GM12878 (cell line): ENCODE results near the gene RPS27L. TPM values are rescaled to one million over a fixed set of nuclear protein-coding genes. Genes with fewer than 3 reads are reported as not detected.

Experiments
- BCL11A ChIP-seq: IDR thresholded peaks from 2 replicates; pipeline ENCODE4 v1.6.1; 2011; ENCODE audit warnings: low read depth, low read length
- BHLHE40 ChIP-seq, 2 experiments: fragments of 450-650 bp in 1 of 2; IDR thresholded peaks; 2 replicates each; pipeline ENCODE4 v1.6.1; 2011 to 2017; ENCODE audit warnings: low read depth in 2 of 2, borderline replicate concordance in 1 of 2, improper control_type of control experiment in 1 of 2, low read length in 1 of 2, mild to moderate bottlenecking in 1 of 2
- EGR1 ChIP-seq, 2 experiments: IDR thresholded peaks; 1 replicate in 1 of 2; 2 replicates in 1 of 2; pipeline ENCODE4 v1.6.1; 2011 to 2012; ENCODE audit warnings: low read depth in 2 of 2, low read length in 2 of 2, borderline replicate concordance in 1 of 2, mild to moderate bottlenecking in 1 of 2, moderate library complexity in 1 of 2
- FOXK2 ChIP-seq: fragments of 450-650 bp; IDR thresholded peaks from 2 replicates; pipeline ENCODE4 v1.6.1; 2017; ENCODE audit warnings: mild to moderate bottlenecking, moderate library complexity
- HDGF ChIP-seq: fragments of 450-650 bp; IDR thresholded peaks from 2 replicates; pipeline ENCODE4 v1.6.1; 2016; ENCODE audit warnings: antibody characterized with exemption
- KAT2A ChIP-seq: conservative IDR thresholded peaks from 2 replicates; pipeline ENCODE4 v1.6.1; 2011; ENCODE audit warnings: low read depth, low read length; ENCODE audit not compliant: control insufficient read depth
- MEF2B ChIP-seq: fragments of 450-650 bp; IDR thresholded peaks from 2 replicates; pipeline ENCODE4 v1.6.1; 2018; ENCODE audit warnings: mild to moderate bottlenecking, moderate library complexity; ENCODE audit not compliant: partially characterized antibody, poor library complexity, severe bottlenecking
- MTA2 ChIP-seq: fragments of 450-650 bp; IDR thresholded peaks from 2 replicates; pipeline ENCODE4 v1.6.1; 2016; ENCODE audit warnings: low read depth, mild to moderate bottlenecking, moderate library complexity
- NBN ChIP-seq: fragments of 450-650 bp; IDR thresholded peaks from 2 replicates; pipeline ENCODE4 v1.6.1; 2016
- NR2C2 ChIP-seq: IDR thresholded peaks from 2 replicates; pipeline ENCODE4 v1.6.1; 2011; ENCODE audit warnings: borderline replicate concordance, low read depth; ENCODE audit not compliant: control insufficient read depth, insufficient read length
- POLR2AphosphoS2 ChIP-seq: IDR thresholded peaks from 2 replicates; pipeline ENCODE4 v1.6.1; 2011; ENCODE audit warnings: low read depth, mild to moderate bottlenecking, low read length, improper control_type of control experiment, moderate library complexity
- POLR2AphosphoS5 ChIP-seq: IDR thresholded peaks from 2 replicates; pipeline ENCODE4 v1.6.1; 2011; ENCODE audit warnings: mild to moderate bottlenecking, low read length, inconsistent platforms
- RAD21 ChIP-seq: IDR thresholded peaks from 2 replicates; pipeline ENCODE4 v1.6.1; 2011; ENCODE audit warnings: mild to moderate bottlenecking, low read depth, low read length, moderate library complexity; ENCODE audit not compliant: insufficient read depth
- RELB ChIP-seq: fragments of 450-650 bp; IDR thresholded peaks from 2 replicates; pipeline ENCODE4 v1.6.1; 2017; ENCODE audit warnings: low read depth, mild to moderate bottlenecking, moderate library complexity
- RUNX3 ChIP-seq: IDR thresholded peaks from 2 replicates; pipeline ENCODE4 v1.6.1; 2012; ENCODE audit warnings: low read length, inconsistent platforms
- SIN3A ChIP-seq: IDR thresholded peaks from 2 replicates; pipeline ENCODE4 v1.6.1; 2012; ENCODE audit warnings: low read depth, low read length, improper control_type of control experiment
- SMAD1 ChIP-seq: fragments of 450-650 bp; IDR thresholded peaks from 2 replicates; pipeline ENCODE4 v1.6.1; 2018; ENCODE audit warnings: mild to moderate bottlenecking, low read depth; ENCODE audit not compliant: partially characterized antibody
- SP1 ChIP-seq: IDR thresholded peaks from one replicate; pipeline ENCODE4 v1.6.1; 2011; ENCODE audit warnings: low read depth, low read length
- SPI1 ChIP-seq: IDR thresholded peaks from 2 replicates; pipeline ENCODE4 v1.6.1; 2011; ENCODE audit warnings: low read depth, mild to moderate bottlenecking, low read length, moderate library complexity, borderline replicate concordance; ENCODE audit not compliant: insufficient read depth
- SRF ChIP-seq, 2 experiments: IDR thresholded peaks; 2 replicates each; pipeline ENCODE4 v1.6.1; 2011; ENCODE audit warnings: low read depth in 2 of 2, low read length in 2 of 2, mild to moderate bottlenecking in 1 of 2, moderate library complexity in 1 of 2
- TAF1 ChIP-seq: IDR thresholded peaks from 2 replicates; pipeline ENCODE4 v1.6.1; 2011; ENCODE audit warnings: mild to moderate bottlenecking, low read depth, low read length, borderline replicate concordance
- TCF12 ChIP-seq: IDR thresholded peaks from 2 replicates; pipeline ENCODE4 v1.6.1; 2011; ENCODE audit warnings: low read depth, mild to moderate bottlenecking, low read length
- WRNIP1 ChIP-seq: IDR thresholded peaks from 2 replicates; pipeline ENCODE4 v1.6.1; 2011; ENCODE audit warnings: low read depth, low read length, improper control_type of control experiment, borderline replicate concordance
- YY1 ChIP-seq: IDR thresholded peaks from 2 replicates; pipeline ENCODE4 v1.6.1; 2011; ENCODE audit warnings: low read depth, mild to moderate bottlenecking, low read length
- ZBTB40 ChIP-seq: fragments of 450-650 bp; IDR thresholded peaks from 2 replicates; pipeline ENCODE4 v1.6.1; 2016; ENCODE audit warnings: mild to moderate bottlenecking, moderate library complexity, borderline replicate concordance
- ZNF207 ChIP-seq: fragments of 450-650 bp; IDR thresholded peaks from 2 replicates; pipeline ENCODE4 v1.6.1; 2014; ENCODE audit warnings: antibody characterized with exemption, mild to moderate bottlenecking, borderline replicate concordance
- ZSCAN29 ChIP-seq: fragments of 450-650 bp; IDR thresholded peaks from 2 replicates; pipeline ENCODE4 v1.6.1; 2017; ENCODE audit warnings: mild to moderate bottlenecking, moderate library complexity
- polyA plus RNA-seq, 11 experiments: library from polyadenylated mRNA; depleted of rRNA in 4 of 11; unstranded in 6 of 11; stranded (reverse) in 5 of 11; fragments of >200 nt; fragmentation: Nextera tagmentation in 4 of 11; fragmentation: Illumina TruSeq in 1 of 11; extraction: Ambion mirVana in 4 of 11; extraction: Trizol in 1 of 11; gene quantifications; 1 replicate in 1 of 11; 2 replicates in 10 of 11; pipeline versions ENCODE4 v1.2.1 to v1.2.3, GENCODE V29; 2011 to 2016; ENCODE audit warnings: inconsistent platforms in 2 of 11, missing spikeins in 2 of 11, low read depth in 1 of 11
- total RNA-seq, 4 experiments: library from RNA; depleted of rRNA in 3 of 4; stranded (reverse); fragments of >200 nt in 3 of 4; fragmentation: Illumina TruSeq in 1 of 4; extraction: Trizol in 1 of 4; gene quantifications; 2 replicates each; pipeline versions ENCODE4 v1.2.1 to v1.2.3, GENCODE V29; 2013 to 2021

RPS27L gene
- total and polyA plus RNA-seq, 10 of the 15 experiments (the other 5 are each of a cell fraction or from before 2014, with no cell fraction given): 133 to 970 (median 220) TPM

GRCh38 chr15:63121382-63122001 is 35.8 kb downstream of the RPS27L start, which contains the start of gene LACTB (continued):
- peak; percentile 93 for TF ChIP-seq HDGF
- 0 out of 2 replicates have a peak, but pooled peaks have one; percentile 36 for TF ChIP-seq TAF1
- 0 out of 2 replicates have a peak, but pooled peaks have one; percentile 59 for TF ChIP-seq SIN3A
- peak; percentile 92 for TF ChIP-seq NBN
- TF ChIP-seq MTA2: peak; percentile 25; the same call in 1 of the 2 replicates
- no peak for TF ChIP-seq BCL11A
- peak; percentile 91; the same call in 1 of the 2 replicates for TF ChIP-seq POLR2AphosphoS2
- TF ChIP-seq SMAD1: no peak
- TF ChIP-seq KAT2A: no peak
- TF ChIP-seq SP1: peak; percentile 83
- TF ChIP-seq MEF2B: peak; percentile 25
- TF ChIP-seq RAD21: no peak
- peak; percentile 89 for TF ChIP-seq YY1
- no peak for TF ChIP-seq ZBTB40
- no peak for TF ChIP-seq ZNF207
- peak in 1 of 2 experiments; percentile 66; a peak in 2 of 3 replicates for TF ChIP-seq EGR1 (IDR thresholded peaks at IDR 0.05; ENCODE audit: borderline replicate concordance in 1 of 2, low read depth in 2 of 2, low read length in 2 of 2)
- TF ChIP-seq RUNX3: peak; percentile 65
- TF ChIP-seq WRNIP1: no peak
- TF ChIP-seq FOXK2: peak; percentile 59
- no peak for TF ChIP-seq SPI1
- peak; percentile 47; the same call in 1 of the 2 replicates for TF ChIP-seq POLR2AphosphoS5
- peak; percentile 11 to 59; a peak in 2 of 4 replicates for TF ChIP-seq BHLHE40 (IDR thresholded peaks at IDR 0.05; ENCODE audit: borderline replicate concordance in 1 of 2, low read depth in 2 of 2, low read length in 1 of 2)
- no peak for TF ChIP-seq ZSCAN29
- TF ChIP-seq RELB: no peak; the same call in 1 of the 2 replicates
- 0 out of 2 replicates have a peak, but pooled peaks have one; percentile 17 for TF ChIP-seq TCF12
- peak; percentile 94 for TF ChIP-seq NR2C2
- peak; percentile 94 to 99 for TF ChIP-seq SRF (IDR thresholded peaks at IDR 0.05; ENCODE audit: low read depth in 2 of 2, low read length in 2 of 2)
